HG03097 (cell line): Measurements from ENCODE around the gene PNPLA6.
"Not testable (repeated sequence)": the region's sequence is repeated elsewhere in the genome, so short reads cannot be mapped to it uniquely, and the experiment has no call there.

ENCODE experiments used
- ATAC-seq: cut with Tn5 transposase; IDR thresholded peaks from one replicate; pipeline ENCODE4 v1.9.1; 2021; ENCODE audit not compliant: unreplicated experiment, low FRiP score

Gene PNPLA6

GRCh38 chr19:7550987-7551761 lies 15.7 kb downstream of the PNPLA6 start:
- ATAC-seq: no peak

- ATAC-seq: no peak
Measured at GRCh38 chr19:7552781-7553180, 17.3 kb downstream of the PNPLA6 start.

GRCh38 chr19:7554565-7554964 lies 19.0 kb downstream of the PNPLA6 start:
- no peak for ATAC-seq

GRCh38 chr19:7554990-7555864 lies 19.7 kb downstream of the PNPLA6 start:
- ATAC-seq: no peak

GRCh38 chr19:7556696-7557315 lies 21.3 kb downstream of the PNPLA6 start:
- no peak for ATAC-seq

- ATAC-seq: no peak
Measured at GRCh38 chr19:7558667-7559066, 23.1 kb downstream of the PNPLA6 start.

- no peak for ATAC-seq
Measured at GRCh38 chr19:7559102-7559501, 23.6 kb downstream of the PNPLA6 start.

GRCh38 chr19:7560255-7560654 lies 24.7 kb downstream of the PNPLA6 start:
- no peak for ATAC-seq

- ATAC-seq: no peak
Measured at GRCh38 chr19:7561325-7561724, 25.8 kb downstream of the PNPLA6 start.

GRCh38 chr19:7562646-7563393 lies 27.3 kb downstream of the PNPLA6 start:
- no peak for ATAC-seq

- ATAC-seq: no peak
Measured at GRCh38 chr19:7564866-7565265, 29.3 kb downstream of the PNPLA6 start.

GRCh38 chr19:7565332-7565731 lies 29.8 kb downstream of the PNPLA6 start:
- no peak for ATAC-seq

GRCh38 chr19:7570761-7571160 lies 35.2 kb downstream of the PNPLA6 start:
- ATAC-seq: no peak

GRCh38 chr19:7575434-7576040 lies 40.0 kb downstream of the PNPLA6 start:
- no peak for ATAC-seq

GRCh38 chr19:7577422-7577821 lies 41.9 kb downstream of the PNPLA6 start:
- ATAC-seq: not testable (repeated sequence)

- no peak for ATAC-seq
Measured at GRCh38 chr19:7578127-7578526, 42.6 kb downstream of the PNPLA6 start.

GRCh38 chr19:7579182-7579581 lies 43.7 kb downstream of the PNPLA6 start:
- ATAC-seq: no peak

- ATAC-seq: no peak
Measured at GRCh38 chr19:7582446-7582845, 46.9 kb downstream of the PNPLA6 start.

GRCh38 chr19:7589822-7590221 lies 54.3 kb downstream of the PNPLA6 start:
- ATAC-seq: no peak

GRCh38 chr19:7590256-7590655 lies 54.7 kb downstream of the PNPLA6 start:
- ATAC-seq: no peak
